HS-5 (cell line): ENCODE results near the gene NUDT16L1.
"Not testable (repeated sequence)": the region's sequence is repeated elsewhere in the genome, so short reads cannot be mapped to it uniquely, and the experiment has no call there.

Experiments
- DNase-seq: peaks from one replicate; pipeline ENCODE4 v3.0.0-alpha.2; 2012; ENCODE audit warnings: low read depth

NUDT16L1 gene

DNA sequence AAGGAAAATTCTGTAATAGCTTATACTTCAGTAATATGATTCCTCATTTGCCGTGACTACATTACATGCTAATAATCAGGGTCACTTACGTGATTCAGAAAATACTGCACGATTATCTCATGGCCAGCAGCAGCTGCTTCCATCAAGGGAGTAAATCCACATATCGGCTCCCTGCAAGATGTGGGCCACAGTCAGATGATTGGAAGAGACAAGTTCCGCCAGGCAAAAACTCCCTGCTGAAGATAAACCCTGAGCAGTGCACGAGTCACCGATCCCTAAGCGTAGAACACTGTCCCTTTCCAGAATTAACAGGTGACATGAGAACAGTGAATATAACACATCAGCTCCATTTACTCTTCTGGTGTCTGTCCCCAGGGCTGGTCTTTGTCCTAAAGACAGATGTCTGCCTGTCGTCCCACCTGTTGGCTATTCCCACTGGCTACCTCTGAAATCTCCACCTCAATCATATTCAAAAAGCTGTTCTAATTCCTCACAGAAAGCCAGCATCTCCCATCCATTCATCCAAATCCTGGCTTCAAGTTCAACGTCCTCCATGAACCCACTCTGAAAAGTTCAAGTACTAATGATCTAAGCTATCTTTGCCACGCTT, 31.4 kb downstream of the NUDT16L1 start:
- DNase-seq: no peak

DNA sequence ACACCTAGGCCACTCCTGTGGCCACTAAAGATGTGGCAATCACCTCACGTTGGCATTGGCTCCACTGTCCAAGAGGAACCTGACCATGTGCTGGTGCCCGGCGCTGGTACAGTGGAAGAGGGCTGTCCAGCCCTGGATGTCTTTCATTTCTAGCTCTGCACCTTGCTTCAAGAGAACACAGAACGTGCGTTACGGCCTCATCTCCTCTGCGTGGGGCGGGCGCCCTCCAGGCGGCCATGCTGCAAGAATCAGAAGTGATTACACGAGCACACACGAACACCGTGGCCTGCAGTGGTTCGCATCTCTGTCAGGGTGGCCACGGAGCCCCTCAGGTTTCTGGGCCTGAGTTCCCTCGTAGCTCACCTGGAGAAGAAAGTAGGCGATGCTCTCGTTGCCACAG, 33.3 kb downstream of the NUDT16L1 start:
- DNase-seq: no peak

DNA sequence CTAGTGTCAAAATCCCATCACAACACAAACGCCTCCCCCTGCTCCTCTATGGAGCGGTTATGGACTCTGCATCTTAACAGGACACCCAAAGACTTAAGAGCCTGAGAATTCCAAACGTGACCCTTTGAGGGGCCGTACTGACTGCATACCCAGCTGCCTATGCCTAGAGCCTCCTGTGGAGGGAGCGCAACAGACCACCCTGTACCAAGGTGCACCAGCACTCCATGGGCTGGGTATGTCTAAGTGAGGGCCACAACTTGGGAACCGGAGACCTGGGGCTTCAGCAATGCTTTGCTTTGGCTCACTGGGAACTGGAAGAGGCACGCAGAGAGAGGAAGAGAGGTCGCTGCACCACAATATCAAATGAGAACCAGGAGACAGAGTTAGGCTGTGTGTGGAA, 35.3 kb downstream of the NUDT16L1 start:
- no peak for DNase-seq

DNA sequence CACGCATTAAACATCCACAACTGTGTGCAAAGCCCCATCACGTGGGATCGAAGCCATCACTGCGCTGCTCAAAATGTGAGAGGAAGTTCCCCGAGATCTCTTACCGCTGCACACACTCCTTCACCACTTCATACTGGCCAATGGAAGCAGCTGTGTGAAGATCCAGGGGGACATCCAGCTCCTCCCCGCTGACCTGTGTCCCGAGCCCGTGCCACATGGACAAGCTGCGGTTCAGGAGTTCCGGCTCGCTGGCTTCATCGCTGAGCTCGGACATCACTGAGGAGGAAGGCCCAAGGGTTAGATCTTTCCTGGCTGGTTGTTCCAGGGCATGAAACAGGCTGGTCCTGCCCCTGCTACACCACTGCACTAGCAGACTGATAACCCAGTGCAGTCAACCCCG, 36.5 kb downstream of the NUDT16L1 start:
- DNase-seq: no peak

DNA sequence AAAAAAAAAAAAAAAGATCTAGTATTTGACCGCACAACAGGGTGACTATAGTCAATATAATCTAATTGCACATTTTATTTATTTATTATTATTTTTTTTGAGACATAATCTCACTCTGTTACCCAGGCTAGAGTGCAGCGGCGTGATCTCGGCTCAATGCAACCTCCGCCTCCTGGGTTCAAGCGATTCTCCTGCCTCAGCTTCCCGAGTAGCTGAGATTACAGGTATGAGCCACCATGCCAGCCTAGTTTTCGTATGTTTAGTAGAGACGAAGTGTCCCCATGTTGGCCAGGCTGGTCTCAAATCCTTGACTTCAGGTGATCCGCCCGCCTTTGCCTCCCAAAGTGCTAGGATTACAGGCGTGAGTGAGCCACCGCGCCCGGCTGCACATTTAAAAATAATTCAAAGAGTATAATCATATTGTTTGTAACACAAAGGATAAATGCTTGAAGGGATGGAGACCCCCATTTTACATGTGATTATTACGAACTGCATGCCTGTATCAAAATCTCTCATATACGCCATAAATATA, 39.9 kb downstream of the NUDT16L1 start:
- no peak for DNase-seq

DNA sequence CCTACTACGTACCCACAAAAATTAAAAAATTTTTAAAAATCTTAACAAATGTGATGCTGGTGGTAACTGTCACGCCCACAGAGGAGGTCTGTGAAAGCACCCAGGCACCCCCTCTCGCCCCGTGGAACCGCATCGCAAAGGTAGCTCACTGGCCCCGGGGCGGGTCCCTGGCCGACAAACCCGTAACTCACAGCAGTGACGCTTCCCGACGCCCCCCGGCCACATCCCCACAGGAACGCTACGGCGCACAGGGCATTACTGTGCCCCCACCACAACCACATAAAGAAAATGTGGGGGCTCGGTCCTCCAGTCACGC, 40.3 kb downstream of the NUDT16L1 start:
- DNase-seq: no peak

DNA sequence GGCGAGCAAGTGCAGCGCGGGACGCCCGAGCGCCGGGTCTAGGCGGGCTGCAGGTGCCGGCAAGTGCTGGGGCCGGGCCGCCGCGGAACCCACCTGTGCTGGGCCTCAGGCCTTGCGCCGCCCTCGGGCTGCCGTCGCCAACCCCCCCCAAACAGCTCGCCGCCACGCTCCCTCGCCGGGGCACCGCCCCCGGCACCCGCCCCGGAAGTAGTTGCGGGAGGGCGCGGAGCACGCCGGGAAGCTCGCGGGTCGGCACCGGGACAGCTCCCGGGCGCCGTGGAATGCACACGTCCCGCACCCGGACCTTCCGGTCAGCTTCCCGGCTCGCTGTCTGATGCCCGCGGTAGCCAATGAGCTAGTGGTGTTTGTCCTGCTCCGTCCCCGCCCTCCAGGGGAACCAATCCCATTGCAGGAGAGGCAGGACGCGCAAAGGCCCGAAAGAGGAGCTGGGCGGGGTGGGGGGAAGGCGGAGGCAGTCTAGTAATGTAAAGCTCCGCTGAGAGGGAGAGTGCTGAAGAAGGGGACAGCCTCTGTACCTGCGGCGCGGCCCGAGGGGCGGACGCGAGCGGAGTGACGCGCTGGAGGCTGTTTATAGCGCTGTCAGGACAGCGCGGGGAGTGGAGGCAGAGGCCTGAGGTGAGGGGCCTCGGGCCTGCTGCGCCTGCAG, 40.8 kb downstream of the NUDT16L1 start, which contains the start of the genes ANKS3 and DNAAF8:
Gene ANKS3 (minus strand): TSS at position 209 of the 667 bp plus-strand sequence. CDS start 4,122 bp downstream, outside the sequence.
Gene DNAAF8 (plus strand): TSS at position 475 of the 667 bp plus-strand sequence. CDS start 1,978 bp downstream, outside the sequence.
- DNase-seq: peak; percentile 74

DNA sequence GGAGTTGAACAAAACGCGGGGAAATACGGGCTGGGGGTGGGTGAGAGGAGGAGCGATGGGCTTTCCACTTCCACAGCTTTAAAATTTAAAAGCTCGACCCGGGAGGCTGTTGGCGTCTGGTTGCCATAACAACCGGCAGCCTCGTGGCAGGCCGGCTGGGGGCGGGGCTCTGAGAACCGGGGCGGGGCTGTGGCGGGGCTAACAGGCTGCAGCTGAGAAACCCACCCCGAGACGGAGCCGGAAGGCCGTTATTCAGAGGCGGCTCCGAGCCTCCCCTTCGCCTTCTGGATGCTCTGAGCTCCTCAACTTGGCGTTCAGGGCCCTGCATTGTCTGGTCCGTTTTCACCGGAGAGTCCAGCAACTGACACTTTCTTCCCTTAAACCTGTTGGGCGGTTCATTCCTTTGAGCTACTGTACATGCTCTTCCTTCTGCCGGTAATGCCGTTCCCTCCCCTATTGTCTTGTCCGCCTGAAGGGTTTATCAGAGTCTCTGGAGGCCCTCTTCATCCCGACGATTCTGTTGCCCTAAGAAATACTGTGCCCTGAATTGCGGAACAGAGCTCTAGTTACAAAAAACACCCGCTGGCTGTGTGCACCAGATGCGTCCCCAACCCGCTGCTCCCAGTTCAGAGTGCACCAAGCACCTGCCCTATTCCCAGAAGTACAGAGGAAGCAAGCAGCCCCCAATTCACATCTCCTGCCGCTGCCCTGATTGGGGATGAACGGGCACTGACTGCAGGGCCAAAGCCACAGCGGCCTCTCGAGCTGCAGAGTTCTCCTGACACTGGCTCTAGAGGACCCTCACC, 41.6 kb downstream of the NUDT16L1 start:
- DNase-seq: peak; percentile 23

DNA sequence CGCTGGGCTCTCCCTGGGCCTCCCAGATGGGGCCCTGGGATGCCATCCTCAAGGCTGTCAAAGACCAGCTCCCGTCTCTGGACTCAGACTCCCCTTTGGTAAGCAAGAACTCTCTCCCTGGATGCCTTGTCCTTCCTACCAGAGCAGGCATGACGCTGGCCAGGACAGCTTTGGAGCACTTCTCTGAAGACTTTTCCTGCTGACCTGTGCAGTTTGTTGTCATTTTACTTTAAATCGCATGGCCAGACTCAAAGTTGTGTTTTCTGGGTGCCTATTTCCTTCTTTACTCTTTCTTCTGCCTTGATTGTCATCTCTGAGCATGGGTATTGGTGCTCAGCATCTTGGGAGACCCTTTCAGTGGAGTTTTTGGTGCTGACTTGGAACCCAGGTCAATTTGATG, 43.2 kb downstream of the NUDT16L1 start:
- no peak for DNase-seq

DNA sequence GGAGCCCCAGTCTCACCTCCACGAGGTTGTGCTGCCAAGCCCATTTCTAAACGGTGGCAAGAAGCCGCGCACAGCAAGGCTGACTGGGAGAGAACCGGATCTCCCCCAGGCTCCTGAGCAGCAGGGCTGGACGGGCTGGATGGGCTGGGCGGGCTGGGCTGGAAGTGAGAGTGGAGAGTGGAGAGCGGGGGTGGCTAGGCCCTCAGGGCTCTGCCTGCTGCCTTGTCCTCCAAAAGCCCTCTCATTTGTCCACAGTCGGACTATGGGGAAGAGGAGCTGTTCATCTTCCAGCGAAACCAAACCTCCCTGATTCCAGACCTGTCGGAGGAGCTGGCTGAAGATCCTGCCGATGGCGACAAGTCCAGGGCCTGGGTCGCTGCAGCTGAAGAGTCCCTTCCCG, 44.2 kb downstream of the NUDT16L1 start:
- DNase-seq: no peak

DNA sequence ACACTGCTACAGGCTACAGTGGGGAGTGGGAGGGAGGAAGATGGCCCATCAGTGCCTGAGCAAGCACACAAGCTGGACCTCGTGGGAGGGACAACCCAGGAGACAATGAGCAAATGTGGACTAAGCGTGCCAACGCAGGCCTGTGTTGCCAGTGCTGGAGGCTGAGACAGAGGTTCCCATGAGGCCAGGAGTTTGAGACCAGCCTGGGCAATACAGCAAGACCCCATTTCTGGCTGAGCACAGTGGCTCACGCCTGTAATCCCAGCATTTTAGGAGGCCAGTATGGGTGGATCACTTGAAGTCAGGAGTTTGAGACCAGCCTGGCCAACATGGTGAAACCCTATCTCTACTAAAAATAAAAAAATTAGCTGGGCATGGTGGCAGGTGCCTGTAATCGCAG, 45.0 kb downstream of the NUDT16L1 start:
- DNase-seq: not testable (repeated sequence)

DNA sequence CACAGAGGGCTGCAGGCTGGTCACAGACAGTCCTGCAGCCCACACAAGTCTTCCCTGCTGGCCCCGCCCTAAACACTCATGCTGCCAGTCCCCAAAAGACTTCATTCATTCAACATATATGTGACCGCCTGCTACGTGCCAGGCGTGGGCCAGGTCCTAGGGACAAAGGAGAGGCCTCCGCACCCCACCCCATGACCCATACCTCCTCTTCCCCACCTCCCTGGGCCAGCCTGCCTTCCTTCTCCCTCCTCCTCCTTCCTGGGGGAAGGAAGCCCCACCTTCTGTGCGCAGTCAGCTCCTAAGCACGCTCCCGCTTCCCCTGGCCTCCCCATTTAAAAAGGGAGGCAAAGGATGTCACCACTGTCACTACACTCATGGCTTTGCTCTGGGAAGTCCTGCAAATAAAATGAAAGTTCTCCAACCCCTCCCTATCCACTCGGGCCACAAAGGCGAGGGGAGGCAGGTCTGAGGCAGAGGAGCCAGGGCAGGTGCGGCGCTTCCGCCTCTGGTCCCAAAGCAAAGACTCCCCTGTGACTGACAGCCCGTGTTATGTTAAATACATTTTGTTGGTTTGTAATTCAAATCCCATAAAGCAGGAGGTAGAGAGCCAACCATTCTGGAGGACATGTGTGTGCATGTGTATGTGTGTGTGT, 50.0 kb downstream of the NUDT16L1 start:
- no peak for DNase-seq

DNA sequence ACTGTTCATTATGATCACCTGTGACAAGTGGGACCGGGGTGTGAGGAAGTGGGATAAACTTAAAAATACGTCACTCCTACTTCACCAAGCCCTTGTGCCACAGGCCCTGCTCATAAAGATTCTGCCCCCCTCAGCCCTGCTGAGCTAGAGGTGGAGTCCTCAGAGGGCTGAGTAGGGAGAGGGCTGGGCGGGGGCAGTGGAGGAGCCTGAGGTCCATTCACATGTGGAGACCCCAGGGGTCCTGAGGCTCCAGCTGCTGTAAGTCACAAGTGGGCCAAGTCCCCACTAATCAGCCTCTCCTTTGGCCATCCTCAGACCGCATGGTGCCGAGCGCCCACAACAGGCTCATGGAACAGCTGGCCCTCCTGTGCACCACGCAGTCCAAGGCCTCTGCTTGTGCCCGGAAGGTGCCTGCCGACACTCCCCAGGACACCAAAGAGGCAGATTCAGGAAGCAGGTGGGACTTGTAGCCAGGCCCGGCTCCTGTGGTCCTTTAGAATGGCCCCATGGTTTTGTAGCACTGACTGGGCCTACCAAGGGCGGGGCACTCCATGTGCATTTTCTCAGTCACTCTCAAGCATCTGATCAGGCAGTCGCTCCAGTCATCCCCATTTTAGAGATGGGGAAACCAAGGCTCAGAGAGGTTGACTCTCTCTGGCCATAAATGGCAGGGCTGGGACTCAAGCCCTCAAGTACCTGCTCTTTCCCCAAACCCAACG, 51.4 kb downstream of the NUDT16L1 start:
- no peak for DNase-seq

DNA sequence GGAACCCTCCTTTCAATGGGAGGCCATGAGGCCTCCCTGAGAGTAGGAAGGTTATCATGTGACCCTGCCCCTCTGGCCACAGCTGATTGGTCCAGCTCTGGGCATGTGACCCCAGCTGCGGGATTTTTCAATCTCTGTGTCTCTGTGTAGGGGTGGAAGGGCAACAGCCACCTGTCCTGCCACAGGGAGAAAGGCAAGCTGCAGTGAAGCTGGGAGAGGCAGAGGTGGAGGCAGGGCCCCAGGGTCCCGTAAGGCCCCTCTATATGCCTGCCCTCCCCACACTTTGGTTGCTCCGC, 51.9 kb downstream of the NUDT16L1 start:
- no peak for DNase-seq
